Memory B cell (primary cell): ENCODE data around the gene SRCIN1.
"Not testable (repeated sequence)": the region's sequence is repeated elsewhere in the genome, so short reads cannot be mapped to it uniquely, and the experiment has no call there.

Source experiments
- ATAC-seq: fragments of 150-1000 bp; cut with Tn5 transposase; 2 replicates; pipeline ENCODE4 v1.10.0; 2021; ENCODE audit warnings: low read depth, mild to moderate bottlenecking, moderate library complexity
- DNase-seq, 2 donors: peaks; one replicate each; pipeline ENCODE4 v3.0.0; 2022; ENCODE audit warnings: low spot score in 2 of 2
- H3K27ac Mint-ChIP-seq: one replicate; pipeline ENCODE4 v1.8.0; 2022; ENCODE audit warnings: mild to moderate bottlenecking, moderate library complexity, mixed read lengths
- H3K27me3 Mint-ChIP-seq: one replicate; pipeline ENCODE4 v1.8.0; 2022; ENCODE audit warnings: mixed read lengths
- H3K36me3 Mint-ChIP-seq: one replicate; pipeline ENCODE4 v1.8.0; 2022; ENCODE audit warnings: mild to moderate bottlenecking, mixed read lengths
- H3K4me1 Mint-ChIP-seq: one replicate; pipeline ENCODE4 v1.8.0; 2022; ENCODE audit warnings: mixed read lengths
- H3K4me3 Mint-ChIP-seq: one replicate; pipeline ENCODE4 v1.8.0; 2022; ENCODE audit warnings: mild to moderate bottlenecking, moderate library complexity, mixed read lengths
- H3K9me3 Mint-ChIP-seq: one replicate; pipeline ENCODE4 v1.8.0; 2022; ENCODE audit warnings: mixed read lengths

Gene SRCIN1

GRCh38 chr17:38489774-38490173, 116.0 kb downstream of the SRCIN1 start:
- DNase-seq, H3K27ac Mint-ChIP-seq, H3K36me3 Mint-ChIP-seq, H3K4me1 Mint-ChIP-seq, H3K4me3 Mint-ChIP-seq, ATAC-seq, H3K9me3 Mint-ChIP-seq: not testable (repeated sequence)
- H3K27me3 Mint-ChIP-seq: peaks cover 13% of the 10 kb centered on the region

GRCh38 chr17:38485681-38486298, 120.0 kb downstream of the SRCIN1 start:
- DNase-seq (peak; percentile 47 to 52), ATAC-seq (peak; percentile 88)
- H3K27me3 Mint-ChIP-seq, H3K4me1 Mint-ChIP-seq, H3K27ac Mint-ChIP-seq, H3K36me3 Mint-ChIP-seq, H3K9me3 Mint-ChIP-seq: not testable (repeated sequence)
- H3K4me3 Mint-ChIP-seq: peak overlapping the region; percentile 55

- H3K4me3 Mint-ChIP-seq: peak overlapping the region; percentile 55
- no peak overlapping the region for H3K27ac Mint-ChIP-seq
- H3K36me3 Mint-ChIP-seq: no peaks in the 10 kb centered on the region
- ATAC-seq (no peak), DNase-seq (no peak)
- H3K27me3 Mint-ChIP-seq: peaks cover 4% of the 10 kb centered on the region
- H3K4me1 Mint-ChIP-seq: peaks cover 8% of the 10 kb centered on the region
- no peaks in the 10 kb centered on the region for H3K9me3 Mint-ChIP-seq
Observed at GRCh38 chr17:38485146-38485468, 120.6 kb downstream of the SRCIN1 start.

GRCh38 chr17:38484242-38485145, 121.3 kb downstream of the SRCIN1 start:
- H3K36me3 Mint-ChIP-seq, H3K27me3 Mint-ChIP-seq, H3K27ac Mint-ChIP-seq, H3K4me1 Mint-ChIP-seq, H3K9me3 Mint-ChIP-seq: not testable (repeated sequence)
- DNase-seq: peak; percentile 29 to 35
- peak overlapping the region; percentile 55 for H3K4me3 Mint-ChIP-seq
- peak; percentile 65 for ATAC-seq

GRCh38 chr17:38482700-38483043, 123.1 kb downstream of the SRCIN1 start:
- H3K4me1 Mint-ChIP-seq, H3K9me3 Mint-ChIP-seq, H3K27me3 Mint-ChIP-seq, ATAC-seq, H3K36me3 Mint-ChIP-seq, DNase-seq, H3K27ac Mint-ChIP-seq, H3K4me3 Mint-ChIP-seq: not testable (repeated sequence)

- not testable (repeated sequence) for ATAC-seq, DNase-seq, H3K27me3 Mint-ChIP-seq, H3K4me3 Mint-ChIP-seq, H3K36me3 Mint-ChIP-seq, H3K9me3 Mint-ChIP-seq, H3K27ac Mint-ChIP-seq, H3K4me1 Mint-ChIP-seq
Observed at GRCh38 chr17:38482039-38482699, 123.6 kb downstream of the SRCIN1 start.
